ENCODE results near the gene FAM131B. TPM values are rescaled to one million over a fixed set of nuclear protein-coding genes. Genes with fewer than 3 reads are reported as not detected.

The FAM131B gene
- total RNA-seq, 1 experiment from 2014 or later, result 17.3 TPM

- Histone ChIP-seq H3K79me1 (ENCODE audit: insufficient read depth, low read depth, low read length, poor library complexity, severe bottlenecking) (no peaks in the 10 kb centered on the region), H3K4ac (ENCODE audit: low read depth, low read length) (no peak overlapping the region), H3K27me3 (ENCODE audit: insufficient read depth, low read length) (no peaks in the 10 kb centered on the region), H3K79me2 (ENCODE audit: insufficient read depth, low read length) (no peaks in the 10 kb centered on the region), H3K27ac (ENCODE audit: insufficient read length, low read depth, low read length) (no peak overlapping the region), H2BK120ac (ENCODE audit: low read depth, low read length, poor library complexity, severe bottlenecking) (no peak overlapping the region), H3K9me3 (ENCODE audit: control insufficient read depth, low read depth, low read length) (no peaks in the 10 kb centered on the region), H3K23me2 (ENCODE audit: insufficient read length, low read depth, low read length, poor library complexity, severe bottlenecking) (no peaks in the 10 kb centered on the region), H3K4me2 (ENCODE audit: insufficient read depth, insufficient read length, low read length) (no peak overlapping the region), H4K8ac (replicated peaks; ENCODE audit: insufficient read length, low read depth, low read length) (no peak overlapping the region), H4K20me1 (ENCODE audit: control insufficient read depth, insufficient read depth, insufficient read length) (no peaks in the 10 kb centered on the region), H2BK20ac (ENCODE audit: low read depth, low read length, poor library complexity, severe bottlenecking) (no peak overlapping the region), H2AK5ac (ENCODE audit: insufficient read length, low read length) (no peak overlapping the region), H3K23ac (ENCODE audit: insufficient read length, low read depth, low read length) (no peak overlapping the region), H3K14ac (ENCODE audit: insufficient read depth, low read length) (no peak overlapping the region), H2BK12ac (ENCODE audit: insufficient read length, low read depth, low read length) (no peak overlapping the region), H3K56ac (ENCODE audit: insufficient read length, low read depth, low read length) (no peak overlapping the region), H4K91ac (ENCODE audit: insufficient read length, low read depth, low read length) (no peak overlapping the region), H3T11ph (ENCODE audit: low read length) (no peak overlapping the region), H2AFZ (ENCODE audit: low read length) (no peak overlapping the region), H3K4me1 (ENCODE audit: insufficient read depth, low read length) (no peaks in the 10 kb centered on the region), H2BK15ac (ENCODE audit: low read depth, low read length) (no peak overlapping the region), H2BK5ac (ENCODE audit: insufficient read length, low read length) (no peak overlapping the region), H4K5ac (ENCODE audit: insufficient read length, low read depth, low read length) (no peak overlapping the region), H3K9ac (ENCODE audit: extremely low read depth, insufficient read length, low read length) (no peak overlapping the region), H3K18ac (ENCODE audit: insufficient read length, low read depth, low read length) (no peak overlapping the region)
- WGBS (ENCODE audit: extremely low coverage, insufficient read length, low lambda C conversion rate), result no CpG with 5 or more reads among the region's 21 CpGs
- Mint-ChIP-seq H3K4me3 (no peak overlapping the region), H3K27ac (peak overlapping the region in 1 of 3 experiments; percentile 64; a peak in 1 of 7 replicates), H3K36me3 (ENCODE audit: insufficient read depth in 1 of 3, low read depth in 3 of 3) (peaks cover 62 to 96% (median 95%) of the 10 kb centered on the region in 3 experiments), H3K4me1 (no peaks in the 10 kb centered on the region), H3K9me3 (no peaks in the 10 kb centered on the region), H3K27me3 (ENCODE audit: low read depth) (peaks cover 2% of the 10 kb centered on the region; the same call in 1 of the 2 replicates)
- TF ChIP-seq, protein P1, sequence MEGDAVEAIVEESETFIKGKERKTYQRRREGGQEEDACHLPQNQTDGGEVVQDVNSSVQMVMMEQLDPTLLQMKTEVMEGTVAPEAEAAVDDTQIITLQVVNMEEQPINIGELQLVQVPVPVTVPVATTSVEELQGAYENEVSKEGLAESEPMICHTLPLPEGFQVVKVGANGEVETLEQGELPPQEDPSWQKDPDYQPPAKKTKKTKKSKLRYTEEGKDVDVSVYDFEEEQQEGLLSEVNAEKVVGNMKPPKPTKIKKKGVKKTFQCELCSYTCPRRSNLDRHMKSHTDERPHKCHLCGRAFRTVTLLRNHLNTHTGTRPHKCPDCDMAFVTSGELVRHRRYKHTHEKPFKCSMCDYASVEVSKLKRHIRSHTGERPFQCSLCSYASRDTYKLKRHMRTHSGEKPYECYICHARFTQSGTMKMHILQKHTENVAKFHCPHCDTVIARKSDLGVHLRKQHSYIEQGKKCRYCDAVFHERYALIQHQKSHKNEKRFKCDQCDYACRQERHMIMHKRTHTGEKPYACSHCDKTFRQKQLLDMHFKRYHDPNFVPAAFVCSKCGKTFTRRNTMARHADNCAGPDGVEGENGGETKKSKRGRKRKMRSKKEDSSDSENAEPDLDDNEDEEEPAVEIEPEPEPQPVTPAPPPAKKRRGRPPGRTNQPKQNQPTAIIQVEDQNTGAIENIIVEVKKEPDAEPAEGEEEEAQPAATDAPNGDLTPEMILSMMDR (conservative IDR thresholded peaks at IDR 0.05), result peak; percentile 35; the same call in 2 of the 3 replicates
- peak; percentile 36 for DNase-seq
Observed at GRCh38 chr7:143395187-143396149, 33.0 kb upstream of the FAM131B start.
